Measurements from ENCODE around the gene CD300LF. TPM values are rescaled to one million over a fixed set of nuclear protein-coding genes. Genes with fewer than 3 reads are reported as not detected.
A peak's percentile ranks its signal among the peaks of the same experiment; 100 is the strongest.

The CD300LF gene
- total and polyA plus RNA-seq, 2 experiments from 2014 or later, result 0.44 TPM; not detected in 1

DNA sequence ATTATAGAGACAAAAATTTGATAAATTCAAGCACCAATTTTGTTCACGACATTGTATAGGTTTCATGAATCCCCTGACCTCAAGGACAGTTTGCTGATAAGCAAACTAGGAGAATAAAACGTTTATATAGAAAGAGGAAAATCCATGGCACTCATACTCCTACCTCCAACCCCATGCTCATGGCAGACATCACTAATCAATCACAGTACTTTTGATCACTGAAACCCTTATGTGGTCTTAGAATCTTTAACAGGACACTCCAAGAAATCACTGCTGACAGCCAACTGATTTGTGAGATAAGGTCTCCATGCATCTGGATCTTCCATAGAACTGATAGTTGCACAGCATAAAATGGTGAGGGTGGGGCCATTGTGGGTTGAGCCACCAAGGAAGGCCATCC lies 31.0 kb upstream of the CD300LF start:
- no peak overlapping the region for H2AFZ ChIP-seq
- peaks cover 30% of the 10 kb centered on the region for H3K4me1 ChIP-seq (ENCODE audit: insufficient read depth)
- peaks cover 6% of the 10 kb centered on the region for H3K79me2 ChIP-seq
- no peaks in the 10 kb centered on the region for H3K9me2 ChIP-seq (replicated peaks; ENCODE audit: insufficient read depth)
- H3K4me2 ChIP-seq, result no peak overlapping the region
- H3K36me3 ChIP-seq (replicated peaks; ENCODE audit: insufficient read depth, low read depth), result no peaks in the 10 kb centered on the region
- no peak for TF ChIP-seq EZH2 (IDR thresholded peaks at IDR 0.05; ENCODE audit: borderline replicate concordance)
- TF ChIP-seq EZH2phosphoT487 (IDR thresholded peaks at IDR 0.05; ENCODE audit: low read depth, severe bottlenecking, unreplicated experiment), result no peak
- TF ChIP-seq, protein P1, sequence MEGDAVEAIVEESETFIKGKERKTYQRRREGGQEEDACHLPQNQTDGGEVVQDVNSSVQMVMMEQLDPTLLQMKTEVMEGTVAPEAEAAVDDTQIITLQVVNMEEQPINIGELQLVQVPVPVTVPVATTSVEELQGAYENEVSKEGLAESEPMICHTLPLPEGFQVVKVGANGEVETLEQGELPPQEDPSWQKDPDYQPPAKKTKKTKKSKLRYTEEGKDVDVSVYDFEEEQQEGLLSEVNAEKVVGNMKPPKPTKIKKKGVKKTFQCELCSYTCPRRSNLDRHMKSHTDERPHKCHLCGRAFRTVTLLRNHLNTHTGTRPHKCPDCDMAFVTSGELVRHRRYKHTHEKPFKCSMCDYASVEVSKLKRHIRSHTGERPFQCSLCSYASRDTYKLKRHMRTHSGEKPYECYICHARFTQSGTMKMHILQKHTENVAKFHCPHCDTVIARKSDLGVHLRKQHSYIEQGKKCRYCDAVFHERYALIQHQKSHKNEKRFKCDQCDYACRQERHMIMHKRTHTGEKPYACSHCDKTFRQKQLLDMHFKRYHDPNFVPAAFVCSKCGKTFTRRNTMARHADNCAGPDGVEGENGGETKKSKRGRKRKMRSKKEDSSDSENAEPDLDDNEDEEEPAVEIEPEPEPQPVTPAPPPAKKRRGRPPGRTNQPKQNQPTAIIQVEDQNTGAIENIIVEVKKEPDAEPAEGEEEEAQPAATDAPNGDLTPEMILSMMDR (IDR thresholded peaks at IDR 0.05; ENCODE audit: poor library complexity), result no peak
- no peaks in the 10 kb centered on the region for H3K9me3 ChIP-seq (ENCODE audit: low read depth)
- H3K27ac ChIP-seq, result no peak overlapping the region
- H4K20me1 ChIP-seq (ENCODE audit: insufficient read depth, poor library complexity, severe bottlenecking), result peaks cover 2% of the 10 kb centered on the region
- H3K4me3 ChIP-seq, result no peak overlapping the region
- DNase-seq (ENCODE audit: low spot score), result no peak
- H3K27me3 ChIP-seq, result no peaks in the 10 kb centered on the region
- WGBS (ENCODE audit: low lambda C conversion rate, missing lambda C conversion rate), result 79% methylated on average over 2 of the region's 2 CpGs

DNA sequence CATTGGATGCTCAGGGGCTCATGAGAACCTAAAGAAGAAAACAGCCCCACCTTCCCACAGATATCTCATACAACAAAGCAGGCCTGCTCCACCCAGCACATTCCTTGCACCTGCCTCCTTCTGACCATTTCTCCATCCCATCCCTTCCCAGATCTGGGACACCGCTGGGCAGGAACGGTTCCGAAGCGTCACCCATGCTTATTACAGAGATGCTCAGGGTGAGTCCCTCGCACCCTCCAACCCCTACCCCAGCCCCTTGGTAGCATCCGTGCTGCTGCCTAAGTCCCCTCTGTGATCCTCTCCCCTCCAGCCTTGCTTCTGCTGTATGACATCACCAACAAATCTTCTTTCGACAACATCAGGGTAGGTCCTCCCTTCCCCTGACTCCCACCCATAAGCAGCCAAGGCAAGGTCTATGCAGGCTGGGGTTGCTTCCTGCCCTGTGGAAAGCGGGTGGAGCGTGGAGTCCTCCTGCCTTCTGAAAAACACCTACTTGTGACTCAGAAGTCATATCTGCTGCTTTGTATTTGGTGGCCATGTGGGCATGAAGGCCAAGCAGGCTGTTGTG lies 30.3 kb upstream of the CD300LF start:
- Histone ChIP-seq H3K79me2 (peaks cover 3% of the 10 kb centered on the region), H3K4me1 (ENCODE audit: insufficient read depth) (peaks cover 36% of the 10 kb centered on the region), H4K20me1 (ENCODE audit: insufficient read depth, poor library complexity, severe bottlenecking) (no peaks in the 10 kb centered on the region), H3K27me3 (no peaks in the 10 kb centered on the region), H2AFZ (no peak overlapping the region), H3K9me2 (replicated peaks; ENCODE audit: insufficient read depth) (no peaks in the 10 kb centered on the region), H3K4me3 (no peak overlapping the region), H3K27ac (no peak overlapping the region), H3K9me3 (ENCODE audit: low read depth) (no peaks in the 10 kb centered on the region), H3K4me2 (no peak overlapping the region), H3K36me3 (replicated peaks; ENCODE audit: insufficient read depth, low read depth) (no peaks in the 10 kb centered on the region)
- 96% methylated on average over 9 of the region's 9 CpGs for WGBS (ENCODE audit: low lambda C conversion rate, missing lambda C conversion rate)
- no peak for DNase-seq (ENCODE audit: low spot score)
- TF ChIP-seq EZH2phosphoT487 (IDR thresholded peaks at IDR 0.05; ENCODE audit: low read depth, severe bottlenecking, unreplicated experiment), result no peak
- no peak for TF ChIP-seq EZH2 (IDR thresholded peaks at IDR 0.05; ENCODE audit: borderline replicate concordance)
- TF ChIP-seq, protein P1 (IDR thresholded peaks at IDR 0.05; ENCODE audit: poor library complexity), result no peak

DNA sequence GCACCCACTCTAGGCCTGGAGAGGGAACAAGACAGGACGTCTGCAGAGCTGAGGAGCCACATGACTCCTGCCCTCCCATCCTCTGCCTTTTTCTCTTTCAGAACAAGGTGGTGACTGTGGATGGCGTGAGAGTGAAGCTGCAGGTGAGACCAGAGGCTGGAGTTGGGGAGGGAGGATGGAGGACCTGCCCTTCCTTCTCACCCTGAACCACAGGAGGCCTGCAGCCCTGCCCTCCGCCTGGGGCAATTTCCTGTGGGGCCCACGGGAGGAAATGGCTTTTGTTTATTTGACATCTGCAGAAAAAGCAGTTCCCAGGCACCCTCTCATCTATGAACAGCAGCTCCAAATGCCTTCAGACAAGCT lies 29.4 kb upstream of the CD300LF start:
- H4K20me1 ChIP-seq (ENCODE audit: insufficient read depth, poor library complexity, severe bottlenecking), result no peaks in the 10 kb centered on the region
- no peak overlapping the region for H3K4me3 ChIP-seq
- H3K79me2 ChIP-seq, result no peaks in the 10 kb centered on the region
- H3K4me2 ChIP-seq, result no peak overlapping the region
- TF ChIP-seq, protein P1 (IDR thresholded peaks at IDR 0.05; ENCODE audit: poor library complexity), result no peak
- no peak for TF ChIP-seq EZH2 (IDR thresholded peaks at IDR 0.05; ENCODE audit: borderline replicate concordance)
- TF ChIP-seq EZH2phosphoT487 (IDR thresholded peaks at IDR 0.05; ENCODE audit: low read depth, severe bottlenecking, unreplicated experiment), result no peak
- no peaks in the 10 kb centered on the region for H3K9me2 ChIP-seq (replicated peaks; ENCODE audit: insufficient read depth)
- H3K27me3 ChIP-seq, result no peaks in the 10 kb centered on the region
- 22% methylated on average over 4 of the region's 4 CpGs for WGBS (ENCODE audit: low lambda C conversion rate, missing lambda C conversion rate)
- DNase-seq (ENCODE audit: low spot score), result peak; percentile 27
- H3K27ac ChIP-seq, result no peak overlapping the region
- no peak overlapping the region for H2AFZ ChIP-seq
- no peaks in the 10 kb centered on the region for H3K36me3 ChIP-seq (replicated peaks; ENCODE audit: insufficient read depth, low read depth)
- H3K9me3 ChIP-seq (ENCODE audit: low read depth), result no peaks in the 10 kb centered on the region
- H3K4me1 ChIP-seq (ENCODE audit: insufficient read depth), result peaks cover 33% of the 10 kb centered on the region

Data from hepatocyte (in vitro differentiated cells).